Sigmoid colon (tissue), 7 donors: ENCODE data around the gene PTPRH. TPM values are rescaled to one million over a fixed set of nuclear protein-coding genes. Genes with fewer than 3 reads are reported as not detected.
A peak's percentile ranks its signal among the peaks of the same experiment; 100 is the strongest.
"Not testable (repeated sequence)": the region's sequence is repeated elsewhere in the genome, so short reads cannot be mapped to it uniquely, and the experiment has no call there.

Source experiments
- DNase-seq: peaks from one replicate; pipeline ENCODE4 v3.0.0-alpha.2; 2019
- H3K27ac ChIP-seq, 4 donors: fragments of 200-600 bp; sonication (generic); one replicate each; pipeline ENCODE4 v1.5.1; 2016 to 2019; ENCODE audit warnings: mild to moderate bottlenecking in 1 of 4
- H3K27me3 ChIP-seq, 3 donors: fragments of 200-600 bp; sonication (generic); one replicate each; pipeline ENCODE4 v1.5.1; 2019; ENCODE audit warnings: mild to moderate bottlenecking in 1 of 3
- H3K36me3 ChIP-seq, 4 donors: fragments of 200-600 bp; sonication (generic); one replicate each; pipeline ENCODE4 v1.5.1; 2016 to 2019
- H3K4me1 ChIP-seq, 4 donors: fragments of 200-600 bp; sonication (generic); one replicate each; pipeline ENCODE4 v1.5.1; 2017 to 2019
- H3K4me3 ChIP-seq, 4 donors: fragments of 200-600 bp; sonication (generic); one replicate each; pipeline ENCODE4 v1.5.1; 2017 to 2019; ENCODE audit warnings: mild to moderate bottlenecking in 2 of 4, moderate library complexity in 1 of 4
- H3K9me3 ChIP-seq, 4 donors: fragments of 200-600 bp in 3 of 4; sonication (generic) in 3 of 4; one replicate each; pipeline versions ENCODE4 v1.5.1 to v1.6.1; 2013 to 2019
- EP300 ChIP-seq, 4 donors: sonication (generic); formaldehyde crosslinking; IDR thresholded peaks; one replicate each; pipeline ENCODE4 v1.6.1; 2017; ENCODE audit warnings: antibody characterized with exemption in 4 of 4
- POLR2A ChIP-seq, 2 donors: fragments of 450-650 bp; IDR thresholded peaks; one replicate each; pipeline ENCODE4 v1.6.1; 2016; ENCODE audit warnings: antibody characterized with exemption in 2 of 2, mild to moderate bottlenecking in 2 of 2, moderate library complexity in 2 of 2
- POLR2AphosphoS5 ChIP-seq, 4 donors: sonication (generic); formaldehyde crosslinking; IDR thresholded peaks; one replicate each; pipeline ENCODE4 v1.6.1; 2017; ENCODE audit warnings: antibody characterized with exemption in 4 of 4
- WGBS, 2 donors: extraction: QIAGEN DNeasy Blood & Tissue Kit; methylation state at CpG; one replicate each; pipeline ENCODE4 v1.1.7; 2013; 5-methylcytosine and 5-hydroxymethylcytosine counted together
- intact Hi-C: fragments of 100-400 bp; cut with DNase I; formaldehyde crosslinking; loops from one replicate; pipeline ENCODE4 v1.15.1; 2023
- polyA plus RNA-seq, 3 donors: library from polyadenylated mRNA; stranded (reverse); fragments of 200-250 nt; gene quantifications; one replicate each; pipeline ENCODE4 v1.2.3, GENCODE V29; 2013
- total RNA-seq, 4 donors: library from RNA; depleted of rRNA; stranded (reverse); fragments of >200 nt; gene quantifications; one replicate each; pipeline ENCODE4 v1.1.0, GENCODE V29; 2016
- TF ChIP-seq, protein P1 (sequence below), 4 experiments: fragments of 450-650 bp in 3 of 4; fragments of 200-600 bp in 1 of 4; IDR thresholded peaks; one replicate each; pipeline ENCODE4 v1.5.1; 2016 to 2019; ENCODE audit warnings: antibody characterized with exemption in 4 of 4, mild to moderate bottlenecking in 3 of 4, moderate library complexity in 2 of 4
- donor health status: healthy with polysubstance abuse.
- donor health status: Bipolar disorder and iron deficiency.
- donor health status: healthy.

PTPRH gene
- total and polyA plus RNA-seq, 7 donors = 0.95 to 61.3 (median 4.3) TPM

DNA sequence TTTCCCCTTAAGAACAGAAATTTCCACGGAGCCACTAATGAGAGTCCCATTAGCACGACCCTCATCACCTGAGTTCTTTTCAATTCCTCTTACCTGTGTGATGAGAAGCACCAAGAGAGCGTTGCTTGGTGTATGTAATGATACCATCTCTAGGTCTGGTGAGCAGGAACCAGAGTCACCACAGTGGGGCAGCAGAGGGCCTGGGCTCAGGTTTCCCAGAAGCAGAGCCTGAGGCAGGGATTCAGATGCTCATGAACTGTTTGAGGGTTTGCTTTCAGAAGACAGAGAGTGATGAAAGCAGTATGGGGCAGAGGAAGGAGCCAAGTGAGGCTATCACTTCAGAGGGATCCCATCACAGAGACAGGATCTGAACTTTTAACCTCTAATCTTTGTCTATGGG, 3.1 kb upstream of the PTPRH start:
- peaks cover 0 to 31% (median 24%) of the 10 kb centered on the region in 4 donors for H3K4me1 ChIP-seq
- no peak overlapping the region for H3K27ac ChIP-seq
- DNase-seq = no peak
- H3K4me3 ChIP-seq = no peak overlapping the region
- H3K9me3 ChIP-seq = no peaks in the 10 kb centered on the region
- intact Hi-C loops = no loop called here
- 75 to 81% methylated on average over 3 of the region's 3 CpGs for whole genome bisulfite sequencing, 2 donors
- TF ChIP-seq EP300 (IDR thresholded peaks at IDR 0.05) = no peak
- TF ChIP-seq POLR2A (IDR thresholded peaks at IDR 0.05) = no peak
- no peak for TF ChIP-seq POLR2AphosphoS5 (IDR thresholded peaks at IDR 0.05)
- TF ChIP-seq, protein P1, sequence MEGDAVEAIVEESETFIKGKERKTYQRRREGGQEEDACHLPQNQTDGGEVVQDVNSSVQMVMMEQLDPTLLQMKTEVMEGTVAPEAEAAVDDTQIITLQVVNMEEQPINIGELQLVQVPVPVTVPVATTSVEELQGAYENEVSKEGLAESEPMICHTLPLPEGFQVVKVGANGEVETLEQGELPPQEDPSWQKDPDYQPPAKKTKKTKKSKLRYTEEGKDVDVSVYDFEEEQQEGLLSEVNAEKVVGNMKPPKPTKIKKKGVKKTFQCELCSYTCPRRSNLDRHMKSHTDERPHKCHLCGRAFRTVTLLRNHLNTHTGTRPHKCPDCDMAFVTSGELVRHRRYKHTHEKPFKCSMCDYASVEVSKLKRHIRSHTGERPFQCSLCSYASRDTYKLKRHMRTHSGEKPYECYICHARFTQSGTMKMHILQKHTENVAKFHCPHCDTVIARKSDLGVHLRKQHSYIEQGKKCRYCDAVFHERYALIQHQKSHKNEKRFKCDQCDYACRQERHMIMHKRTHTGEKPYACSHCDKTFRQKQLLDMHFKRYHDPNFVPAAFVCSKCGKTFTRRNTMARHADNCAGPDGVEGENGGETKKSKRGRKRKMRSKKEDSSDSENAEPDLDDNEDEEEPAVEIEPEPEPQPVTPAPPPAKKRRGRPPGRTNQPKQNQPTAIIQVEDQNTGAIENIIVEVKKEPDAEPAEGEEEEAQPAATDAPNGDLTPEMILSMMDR (IDR thresholded peaks at IDR 0.05) = no peak
- H3K36me3 ChIP-seq = no peaks in the 10 kb centered on the region
- peaks cover 0 to 43% (median 17%) of the 10 kb centered on the region in 3 donors for H3K27me3 ChIP-seq

DNA sequence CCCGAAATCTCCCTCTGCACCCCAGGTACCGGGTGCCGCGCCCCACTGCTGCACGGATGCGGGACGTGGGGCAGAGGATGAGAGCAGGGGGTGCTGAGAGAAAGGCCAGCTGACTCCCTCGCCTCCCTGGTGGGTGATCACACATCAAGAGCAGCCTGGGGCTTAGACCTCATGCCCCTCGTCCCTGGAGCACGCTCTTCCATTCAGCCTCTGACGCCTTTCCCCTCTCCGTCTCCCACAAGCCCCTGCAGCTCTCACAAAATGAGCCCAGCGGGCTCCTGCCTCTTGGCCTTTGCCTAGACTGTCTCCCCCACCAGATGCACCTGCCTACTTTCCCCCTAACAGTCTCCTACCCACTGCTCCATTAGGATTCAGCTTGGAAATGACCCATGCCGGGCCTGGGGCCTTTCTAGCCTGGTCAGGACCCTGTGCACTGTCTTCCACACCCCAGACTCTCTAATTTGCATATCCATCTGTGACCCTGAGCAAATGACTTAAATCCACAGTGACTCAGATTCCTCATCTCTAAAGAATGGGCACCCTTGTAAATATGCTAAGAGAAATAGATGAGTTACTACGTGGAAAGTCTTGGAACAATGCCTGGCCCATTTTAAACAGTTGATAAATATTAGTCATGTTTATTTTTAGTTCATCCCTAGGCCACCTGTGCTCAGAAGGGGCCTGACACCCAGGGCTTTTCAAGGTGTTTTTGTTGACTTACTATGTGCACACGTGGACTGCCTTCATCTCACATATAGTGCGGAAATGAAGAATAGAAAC, 582 bp upstream of the PTPRH start:
- H3K27me3 ChIP-seq = peaks cover 0 to 25% (median 13%) of the 10 kb centered on the region in 3 donors
- intact Hi-C loops = no loop called here
- peak overlapping the region in 1 of 4 donors; percentile 28 for H3K27ac ChIP-seq

DNA sequence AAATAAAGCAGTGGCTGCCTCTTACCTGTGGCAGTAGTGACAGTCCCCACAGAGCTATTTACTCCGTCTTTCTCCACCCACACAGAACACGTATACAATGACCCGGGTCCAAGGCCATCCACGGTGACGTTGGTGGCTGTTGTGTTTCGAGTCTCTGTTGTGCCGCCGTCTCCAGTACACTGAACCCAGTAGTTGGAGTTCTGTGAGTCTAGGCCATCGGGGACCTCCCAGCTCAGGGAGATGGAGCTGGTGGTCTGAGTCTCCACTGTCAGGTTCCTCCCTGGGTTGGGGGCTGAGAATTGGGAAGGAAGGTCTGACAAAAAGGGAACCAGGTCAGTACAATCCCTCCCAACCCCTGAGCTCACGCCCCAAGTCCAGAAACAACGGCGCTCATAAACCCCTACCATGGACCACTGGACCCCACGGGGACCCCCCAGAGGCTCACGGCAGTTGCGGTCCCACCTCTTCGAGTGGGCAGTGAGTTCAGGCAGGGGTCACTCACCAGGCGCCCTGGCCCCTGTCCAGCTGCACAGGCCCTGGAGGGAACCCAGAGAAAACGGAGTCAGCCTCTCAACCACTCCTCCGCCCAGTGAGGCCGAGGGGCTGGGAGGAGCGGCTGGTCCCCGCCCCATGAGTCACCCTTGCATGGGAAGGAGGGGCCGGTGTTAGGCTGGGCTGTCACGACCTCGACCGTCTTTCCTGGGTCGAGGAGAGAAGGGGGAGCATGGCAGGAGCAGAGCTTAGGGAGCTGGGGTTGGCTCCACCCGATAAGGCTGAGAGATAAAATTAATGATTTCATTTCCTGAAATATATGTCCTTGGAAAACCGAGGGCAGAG, 2.4 kb downstream of the PTPRH start:
- H3K36me3 ChIP-seq = no peaks in the 10 kb centered on the region
- H3K27me3 ChIP-seq = peaks cover 0 to 3% (median 0%) of the 10 kb centered on the region in 3 donors
- H3K4me1 ChIP-seq = peaks cover 0 to 28% (median 26%) of the 10 kb centered on the region in 4 donors
- peak overlapping the region in 3 of 4 donors; percentile 20 to 27 (median 22) for H3K4me3 ChIP-seq
- H3K9me3 ChIP-seq = no peaks in the 10 kb centered on the region
- peak; percentile 86 for DNase-seq
- H3K27ac ChIP-seq = no peak overlapping the region
- TF ChIP-seq, protein P1 (IDR thresholded peaks at IDR 0.05) = no peak
- TF ChIP-seq POLR2AphosphoS5 (IDR thresholded peaks at IDR 0.05) (peak in 3 of 4 donors; percentile 41 to 44 (median 42)), EP300 (IDR thresholded peaks at IDR 0.05) (no peak), POLR2A (IDR thresholded peaks at IDR 0.05) (peak in 1 of 2 donors; percentile 66)
- 10 to 33% methylated on average over 29 of the region's 29 CpGs for WGBS, 2 donors
- intact Hi-C loops = no loop called here

More for the DNA sequence above, 582 bp upstream of the PTPRH start:
- peaks cover 0 to 28% (median 26%) of the 10 kb centered on the region in 4 donors for H3K4me1 ChIP-seq
- TF ChIP-seq, protein P1 (IDR thresholded peaks at IDR 0.05) = no peak
- TF ChIP-seq EP300 (IDR thresholded peaks at IDR 0.05) (no peak), POLR2A (IDR thresholded peaks at IDR 0.05) (no peak), POLR2AphosphoS5 (IDR thresholded peaks at IDR 0.05) (no peak)
- 53 to 74% methylated on average over 17 of the region's 17 CpGs for WGBS, 2 donors
- H3K36me3 ChIP-seq = no peaks in the 10 kb centered on the region
- DNase-seq = no peak
- H3K4me3 ChIP-seq = no peak overlapping the region
- no peaks in the 10 kb centered on the region for H3K9me3 ChIP-seq

DNA sequence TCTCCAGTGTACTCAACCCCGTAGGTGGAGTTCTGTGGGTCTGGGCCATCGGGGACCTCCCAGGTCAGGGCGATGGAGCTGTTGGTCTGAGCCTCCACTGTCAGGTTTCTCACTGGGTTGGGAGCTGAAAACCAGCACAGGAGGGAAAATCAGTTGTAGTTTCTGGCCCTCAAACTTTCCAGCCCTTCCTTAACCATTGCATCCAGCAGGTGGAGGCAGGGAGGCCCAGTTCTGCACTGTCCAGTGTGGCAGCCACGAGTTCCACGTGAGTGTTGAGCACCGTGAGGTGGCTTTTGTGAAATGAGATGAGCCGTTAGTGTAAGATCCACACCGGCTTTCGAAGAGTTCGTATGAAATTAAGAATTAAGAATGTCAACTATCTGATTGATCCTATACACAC, 7.1 kb downstream of the PTPRH start:
- H3K27ac ChIP-seq, H3K9me3 ChIP-seq, H3K4me1 ChIP-seq, H3K27me3 ChIP-seq, H3K36me3 ChIP-seq, DNase-seq, intact Hi-C loops, H3K4me3 ChIP-seq: not testable (repeated sequence)
- WGBS, 2 donors = 77 to 85% methylated on average over 10 of the region's 10 CpGs
- TF ChIP-seq, protein P1 (IDR thresholded peaks at IDR 0.05) = peak in 1 of 4 experiments; percentile 10
